NCI-H1930 (cell line): ENCODE data around the gene STX2.
"Not testable (repeated sequence)": the region's sequence is repeated elsewhere in the genome, so short reads cannot be mapped to it uniquely, and the experiment has no call there.

ENCODE experiments used
- DNase-seq, 2 experiments: peaks; one replicate each; lab custom pipeline; 2025; lab: John Stamatoyannopoulos, UW

STX2 gene

DNA sequence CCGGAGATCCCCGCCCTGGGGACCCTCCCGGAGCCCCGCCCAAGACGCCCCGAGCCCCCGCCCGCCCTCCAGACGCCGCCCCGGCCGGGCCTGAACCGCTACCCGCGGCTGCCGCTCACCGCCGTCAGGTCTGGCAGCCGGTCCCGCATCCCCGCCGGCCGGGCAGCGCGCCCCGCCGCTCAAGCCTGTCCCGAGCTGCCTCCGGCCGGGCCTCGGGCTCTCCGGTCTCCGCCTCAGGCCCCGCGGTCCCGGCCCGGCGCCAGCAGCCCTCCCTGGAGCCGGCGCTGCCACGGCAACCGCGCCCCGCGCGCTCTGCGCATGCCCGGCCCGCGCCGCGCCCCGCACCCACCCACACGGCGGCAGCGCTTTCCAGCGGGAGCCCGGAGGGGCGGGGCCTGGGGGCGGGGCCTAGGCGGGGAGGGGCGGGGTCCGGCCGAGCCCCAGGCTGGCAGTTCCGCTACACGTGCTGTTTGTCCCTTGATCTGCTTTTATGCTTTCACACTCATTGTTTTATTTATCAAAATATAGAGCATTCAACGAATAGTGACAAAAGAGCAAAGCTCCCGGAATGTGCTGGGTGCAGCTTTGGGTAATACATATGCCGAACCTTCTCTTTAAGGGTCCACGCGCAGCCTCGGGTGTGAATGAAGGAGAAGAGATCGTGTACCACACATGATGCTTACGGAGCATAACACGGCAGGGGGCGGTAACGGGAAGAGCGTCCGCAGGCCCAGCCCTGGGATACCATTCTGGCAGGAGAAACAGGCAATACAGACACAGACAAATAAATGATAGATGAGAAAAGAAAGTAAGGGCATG is at the start of gene STX2:
Gene STX2 (minus strand): TSS at position 300 of the 819 bp plus-strand sequence. CDS start 151 bp downstream, at position 149.
- peak; percentile 50 to 75 for DNase-seq

GRCh38 chr12:130887190-130887589 is 48.1 kb upstream of the STX2 start:
- DNase-seq: not testable (repeated sequence)

- DNase-seq: no peak
Observed at GRCh38 chr12:130881548-130881947, 42.5 kb upstream of the STX2 start.

GRCh38 chr12:130881046-130881445 is 42.0 kb upstream of the STX2 start:
- DNase-seq: no peak

DNA sequence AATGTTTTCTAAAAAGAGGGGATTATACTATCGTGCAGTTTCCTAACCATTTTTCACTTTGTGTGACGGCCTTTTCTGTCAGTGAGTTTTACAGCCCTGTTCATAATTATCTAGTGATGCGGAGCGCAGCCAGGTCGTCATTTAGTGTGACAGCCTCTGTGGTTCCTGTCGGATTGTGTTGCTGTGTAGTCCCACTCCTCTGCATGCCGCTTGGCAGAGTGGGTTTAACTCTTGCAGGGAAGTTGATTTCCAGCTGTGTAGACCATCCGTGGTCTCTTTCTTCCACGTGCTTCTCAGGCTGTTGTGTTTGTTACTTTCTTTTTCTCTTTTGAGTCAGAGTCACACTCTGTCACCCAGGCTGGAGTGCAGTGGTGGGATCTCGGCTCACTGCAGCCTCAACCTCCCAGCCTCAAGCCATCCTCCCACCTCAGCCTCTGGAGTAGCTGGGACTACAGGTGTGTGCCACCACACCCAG is 41.4 kb upstream of the STX2 start:
- no peak for DNase-seq

DNA sequence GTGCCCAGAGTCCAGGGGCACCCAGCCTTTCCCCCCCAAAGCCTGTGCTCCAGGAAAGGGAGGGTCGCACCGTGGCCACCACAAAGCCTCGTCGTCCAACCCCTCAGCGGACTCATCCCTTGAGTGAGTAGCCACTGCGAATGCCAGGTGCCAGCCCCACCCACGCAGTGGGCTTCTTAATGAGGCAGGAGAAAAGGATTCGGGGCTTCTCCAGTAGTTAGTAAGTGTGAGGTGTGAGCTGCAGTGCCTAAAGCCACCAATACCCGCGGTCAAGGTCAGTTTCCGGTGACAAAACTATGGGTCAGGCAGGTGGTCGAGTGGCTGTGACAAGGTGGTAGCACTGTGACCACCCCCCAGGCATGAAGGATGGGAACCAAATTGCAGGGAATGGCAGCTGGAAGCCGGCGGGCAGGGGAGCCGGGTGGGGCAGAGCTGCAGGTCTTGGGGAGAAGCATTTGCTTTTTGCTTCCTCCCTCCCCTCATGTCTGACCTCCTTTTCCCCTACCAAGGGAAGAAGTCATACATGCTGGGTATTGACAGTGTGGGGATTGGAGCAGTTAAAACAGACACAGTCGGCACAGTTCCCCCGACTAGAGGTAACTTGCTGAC is 40.8 kb upstream of the STX2 start:
- DNase-seq: no peak

GRCh38 chr12:130879212-130879686 is 40.2 kb upstream of the STX2 start:
- no peak for DNase-seq

GRCh38 chr12:130878193-130879185 is 39.4 kb upstream of the STX2 start:
- no peak for DNase-seq

- no peak for DNase-seq
Observed at GRCh38 chr12:130877333-130877732, 38.3 kb upstream of the STX2 start.

DNA sequence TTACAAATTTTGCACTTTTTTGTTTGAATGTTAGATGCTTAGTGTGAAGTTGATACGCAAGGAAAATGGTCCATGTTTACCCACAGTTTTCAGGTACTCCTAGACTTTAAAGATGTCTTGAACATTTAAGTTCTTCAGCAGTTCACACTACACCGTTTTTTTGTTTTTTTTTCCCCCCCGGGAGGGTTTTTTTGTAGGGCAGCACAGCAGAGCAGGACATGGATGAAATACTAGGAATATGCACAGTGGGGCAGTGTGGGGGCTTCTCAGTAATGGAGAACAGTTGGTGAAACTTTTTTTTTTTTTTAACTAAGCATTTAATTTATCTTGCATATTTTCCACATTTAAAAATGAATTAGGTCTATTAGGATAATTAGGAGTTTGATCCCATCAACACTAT is 37.7 kb upstream of the STX2 start:
- DNase-seq: no peak

- DNase-seq: no peak
Observed at GRCh38 chr12:130876297-130876696, 37.2 kb upstream of the STX2 start.

DNA sequence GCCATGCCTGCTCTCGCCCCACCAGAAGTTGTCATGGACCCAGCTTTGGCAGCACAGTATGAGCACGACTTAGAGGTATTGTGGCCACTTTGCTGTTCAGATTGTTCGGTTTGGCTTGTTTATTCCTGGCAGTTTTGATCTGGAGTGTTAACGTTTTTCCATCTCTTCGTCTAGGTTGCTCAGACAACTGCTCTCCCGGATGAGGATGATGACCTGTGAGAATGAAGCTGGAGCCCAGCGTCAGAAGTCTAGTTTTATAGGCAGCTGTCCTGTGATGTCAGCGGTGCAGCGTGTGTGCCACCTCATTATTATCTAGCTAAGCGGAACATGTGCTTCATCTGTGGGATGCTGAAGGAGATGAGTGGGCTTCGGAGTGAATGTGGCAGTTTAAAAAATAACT is 36.7 kb upstream of the STX2 start:
- DNase-seq: not testable (repeated sequence)

DNA sequence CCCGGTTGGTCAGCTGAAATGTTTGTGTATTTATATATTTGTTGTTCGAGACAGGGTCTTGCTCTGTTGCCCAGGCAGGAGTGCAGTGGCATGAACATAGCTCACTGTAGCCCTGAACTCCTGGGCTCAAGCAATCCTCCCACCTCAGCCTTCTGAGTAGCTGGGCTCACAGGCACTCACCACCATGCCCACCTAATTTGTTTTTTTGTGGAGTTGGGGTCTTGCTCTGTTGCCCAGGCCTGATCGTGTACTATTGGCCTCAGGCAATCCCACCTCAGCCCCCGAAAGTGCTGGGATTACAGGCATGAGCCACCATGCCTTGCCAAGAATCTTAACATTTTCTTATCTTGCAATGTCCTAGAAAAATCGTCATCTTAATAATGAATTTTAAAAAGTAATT is 36.1 kb upstream of the STX2 start:
- DNase-seq: no peak

DNA sequence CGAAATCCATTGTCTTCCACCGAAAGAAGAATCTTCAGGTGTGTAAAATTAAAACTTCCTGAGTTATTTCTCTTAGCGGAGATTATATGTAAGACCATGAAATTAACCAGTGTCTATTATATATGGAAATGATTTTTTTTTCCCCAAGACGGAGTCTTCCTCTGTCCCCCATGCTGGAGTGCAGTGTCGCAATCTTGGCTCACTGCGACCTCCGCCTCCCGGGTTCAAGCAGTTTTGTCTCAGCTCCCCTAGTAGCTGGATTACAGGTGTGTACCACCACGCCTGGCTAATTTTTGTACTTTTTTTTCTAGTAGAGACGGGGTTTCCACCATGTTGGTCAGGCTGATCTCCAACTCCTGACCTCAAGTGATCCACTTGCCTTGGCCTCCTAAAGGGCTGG is 35.6 kb upstream of the STX2 start:
- DNase-seq: no peak

- no peak for DNase-seq
Observed at GRCh38 chr12:130873825-130874224, 34.8 kb upstream of the STX2 start.

DNA sequence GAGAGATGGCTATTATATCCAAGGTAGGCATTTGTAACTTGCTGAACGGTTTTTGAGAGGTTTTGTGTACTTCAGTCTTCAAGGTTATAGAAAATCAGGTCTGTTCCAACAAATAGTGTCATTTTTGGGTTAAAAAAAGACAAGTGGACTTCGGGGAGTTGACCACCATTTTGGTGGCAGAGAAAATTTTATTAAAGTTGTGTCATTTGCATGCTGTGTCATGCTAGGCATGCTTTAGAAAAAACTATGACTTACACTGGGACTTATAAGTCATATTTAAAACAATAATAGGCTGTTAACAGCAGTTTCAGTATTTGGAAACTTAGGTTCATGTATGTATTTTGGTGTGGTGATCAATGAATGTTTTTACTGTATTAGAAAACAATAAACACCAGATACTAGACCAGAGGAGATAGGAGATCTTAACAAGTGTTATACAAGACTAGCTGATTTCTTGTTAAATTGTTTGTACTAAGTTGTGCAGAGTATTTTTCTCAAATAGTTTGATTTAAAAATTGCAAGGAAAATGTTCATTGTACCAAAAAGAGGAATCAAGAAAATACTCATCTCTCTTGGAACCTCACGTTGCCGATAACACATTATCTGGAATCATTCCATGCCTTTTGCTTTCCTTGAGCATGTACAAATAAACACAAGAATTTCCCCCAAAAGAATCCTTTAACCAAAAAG is 34.2 kb upstream of the STX2 start:
- DNase-seq: no peak

GRCh38 chr12:130872179-130873096 is 33.4 kb upstream of the STX2 start:
- DNase-seq: no peak

DNA sequence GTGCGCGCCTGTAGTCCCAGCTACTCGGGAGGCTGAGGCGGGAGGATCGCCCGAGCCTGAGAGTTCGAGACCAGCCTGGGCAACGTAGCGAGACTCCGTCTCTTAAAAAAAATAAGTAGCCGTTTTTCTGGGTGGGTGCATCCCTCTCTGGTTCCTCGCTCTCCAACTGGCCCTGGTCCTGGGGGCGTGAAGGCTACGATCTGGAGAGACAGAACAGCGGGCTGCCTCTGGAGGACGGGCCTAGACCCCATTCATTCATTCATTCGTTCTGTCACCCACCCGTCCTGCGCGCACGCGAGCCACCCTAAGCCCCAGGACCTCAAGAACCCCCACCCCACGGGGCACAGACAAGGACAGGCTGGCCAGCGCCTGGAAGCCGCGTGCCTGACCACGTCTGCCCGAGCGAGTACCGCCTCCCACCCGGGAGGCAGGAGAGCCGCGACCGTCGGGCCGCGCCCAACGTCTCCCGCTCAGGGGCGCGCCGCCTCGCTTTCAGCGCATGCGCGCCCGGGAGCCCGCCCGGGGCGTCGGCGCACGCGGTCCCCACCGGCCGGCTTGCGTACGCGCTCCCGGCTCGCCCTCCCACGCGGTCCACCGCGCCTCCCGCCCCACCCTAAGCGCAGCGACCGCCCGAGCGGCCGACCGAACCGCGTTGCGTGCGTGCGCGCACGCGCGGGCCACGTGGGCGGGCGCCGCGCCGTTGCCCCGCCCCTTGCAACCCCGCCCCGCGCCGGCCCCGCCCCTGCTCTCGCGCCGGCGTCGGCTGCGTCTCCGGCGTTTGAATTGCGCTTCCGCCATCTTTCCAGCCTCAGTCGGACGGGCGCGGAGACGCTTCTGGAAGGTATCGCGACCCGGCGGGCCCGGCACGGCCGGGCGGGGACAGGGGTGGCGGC is 32.5 kb upstream of the STX2 start, which contains the start of gene RAN:
Gene RAN (plus strand): TSS at position 781 of the 893 bp plus-strand sequence. CDS start 528 bp downstream, outside the sequence.
- peak; percentile 75 to 92 for DNase-seq
